Fibroblast of lung (primary cell): ENCODE measurements around the gene IL36B.

Experiments used
- EZH2 ChIP-seq: IDR thresholded peaks from 2 replicates; pipeline ENCODE4 v1.5.1; 2012; ENCODE audit warnings: low read length, control low read depth, mild to moderate bottlenecking; ENCODE audit errors: missing control alignments
- TF ChIP-seq, protein P1 (sequence below), 2 donors: IDR thresholded peaks in 1 of 2; conservative IDR thresholded peaks in 1 of 2; 1 replicate in 1 of 2; 2 replicates in 1 of 2; pipeline ENCODE4 v1.5.1; 2011 to 2012; ENCODE audit warnings: low read length in 2 of 2, control low read depth in 1 of 2, inconsistent platforms in 1 of 2, low read depth in 1 of 2, mild to moderate bottlenecking in 1 of 2

GRCh38 chr2:113076954-113077669, 24.4 kb upstream of the IL36B start:
- TF ChIP-seq, protein P1, sequence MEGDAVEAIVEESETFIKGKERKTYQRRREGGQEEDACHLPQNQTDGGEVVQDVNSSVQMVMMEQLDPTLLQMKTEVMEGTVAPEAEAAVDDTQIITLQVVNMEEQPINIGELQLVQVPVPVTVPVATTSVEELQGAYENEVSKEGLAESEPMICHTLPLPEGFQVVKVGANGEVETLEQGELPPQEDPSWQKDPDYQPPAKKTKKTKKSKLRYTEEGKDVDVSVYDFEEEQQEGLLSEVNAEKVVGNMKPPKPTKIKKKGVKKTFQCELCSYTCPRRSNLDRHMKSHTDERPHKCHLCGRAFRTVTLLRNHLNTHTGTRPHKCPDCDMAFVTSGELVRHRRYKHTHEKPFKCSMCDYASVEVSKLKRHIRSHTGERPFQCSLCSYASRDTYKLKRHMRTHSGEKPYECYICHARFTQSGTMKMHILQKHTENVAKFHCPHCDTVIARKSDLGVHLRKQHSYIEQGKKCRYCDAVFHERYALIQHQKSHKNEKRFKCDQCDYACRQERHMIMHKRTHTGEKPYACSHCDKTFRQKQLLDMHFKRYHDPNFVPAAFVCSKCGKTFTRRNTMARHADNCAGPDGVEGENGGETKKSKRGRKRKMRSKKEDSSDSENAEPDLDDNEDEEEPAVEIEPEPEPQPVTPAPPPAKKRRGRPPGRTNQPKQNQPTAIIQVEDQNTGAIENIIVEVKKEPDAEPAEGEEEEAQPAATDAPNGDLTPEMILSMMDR (conservative IDR thresholded peaks at IDR 0.05 in 1 of 2, IDR thresholded peaks at IDR 0.05 in 1 of 2; ENCODE audit: low read depth in 1 of 2, low read length in 2 of 2) = no peak
- TF ChIP-seq EZH2 = no peak
